HEK293T (cell line): Measurements from ENCODE around the gene NEK6.

Experiments
- ELF4 ChIP-seq: fragments of 450-650 bp; IDR thresholded peaks from 2 replicates; pipeline ENCODE4 v1.6.1; 2017; ENCODE audit warnings: antibody characterized with exemption
- FOXM1 ChIP-seq: fragments of 450-650 bp; IDR thresholded peaks from 2 replicates; pipeline ENCODE4 v1.6.1; 2017; ENCODE audit warnings: mild to moderate bottlenecking, borderline replicate concordance
- HDGF ChIP-seq: fragments of 450-650 bp; IDR thresholded peaks from 2 replicates; pipeline ENCODE4 v1.6.1; 2017; ENCODE audit warnings: antibody characterized with exemption, borderline replicate concordance
- NFRKB ChIP-seq: fragments of 450-650 bp; IDR thresholded peaks from 2 replicates; pipeline ENCODE4 v1.6.1; 2016; ENCODE audit warnings: mild to moderate bottlenecking, moderate library complexity
- TARDBP ChIP-seq: fragments of 450-650 bp; IDR thresholded peaks from 2 replicates; pipeline ENCODE4 v1.6.1; 2016
- TF ChIP-seq, protein P1 (sequence below): fragments of 450-650 bp; IDR thresholded peaks from 2 replicates; pipeline ENCODE4 v1.6.1; 2016

DNA sequence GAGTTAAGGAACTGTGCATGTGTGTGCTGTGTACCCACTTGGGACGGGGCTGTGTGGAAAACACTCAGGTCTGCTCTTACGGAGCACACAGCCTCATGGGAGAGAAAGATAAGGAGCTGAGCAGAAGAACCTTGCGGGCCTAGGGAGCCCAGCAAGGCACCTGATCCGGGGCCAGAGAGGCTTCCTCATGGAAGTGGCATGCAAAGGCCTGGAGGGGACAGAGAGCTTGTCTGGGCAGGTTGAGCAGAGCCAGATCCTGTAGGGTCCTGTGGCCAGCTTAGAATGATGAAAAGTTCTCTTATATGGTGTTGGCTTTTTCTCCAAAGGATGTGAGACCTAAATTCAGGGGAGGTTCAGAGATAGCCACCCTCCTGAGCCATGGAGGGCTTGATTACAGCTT, 45.2 kb downstream of the NEK6 start:
- TF ChIP-seq ELF4, result no peak
- TF ChIP-seq HDGF, result no peak
- no peak for TF ChIP-seq NFRKB
- TF ChIP-seq, protein P1, sequence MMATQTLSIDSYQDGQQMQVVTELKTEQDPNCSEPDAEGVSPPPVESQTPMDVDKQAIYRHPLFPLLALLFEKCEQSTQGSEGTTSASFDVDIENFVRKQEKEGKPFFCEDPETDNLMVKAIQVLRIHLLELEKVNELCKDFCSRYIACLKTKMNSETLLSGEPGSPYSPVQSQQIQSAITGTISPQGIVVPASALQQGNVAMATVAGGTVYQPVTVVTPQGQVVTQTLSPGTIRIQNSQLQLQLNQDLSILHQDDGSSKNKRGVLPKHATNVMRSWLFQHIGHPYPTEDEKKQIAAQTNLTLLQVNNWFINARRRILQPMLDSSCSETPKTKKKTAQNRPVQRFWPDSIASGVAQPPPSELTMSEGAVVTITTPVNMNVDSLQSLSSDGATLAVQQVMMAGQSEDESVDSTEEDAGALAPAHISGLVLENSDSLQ, result no peak
- TF ChIP-seq TARDBP, result no peak
- TF ChIP-seq FOXM1, result no peak
